Astrocyte (in vitro differentiated cells and primary cell): ENCODE data around the gene OR2L13. TPM values are rescaled to one million over a fixed set of nuclear protein-coding genes. Genes with fewer than 3 reads are reported as not detected.
"Not testable (repeated sequence)": the region's sequence is repeated elsewhere in the genome, so short reads cannot be mapped to it uniquely, and the experiment has no call there.

Source experiments
- DNase-seq: peaks from one replicate; pipeline ENCODE4 v3.0.0-alpha.2; 2010; ENCODE audit warnings: low read depth
- FAIRE-seq: peaks from 2 replicates; lab custom pipeline; 2011; peaks lifted over from hg19 to GRCh38; lab: Jason Lieb, UNC
- H2AFZ ChIP-seq: 2 replicates; pipeline ENCODE4 v1.6.0; 2012; ENCODE audit warnings: low read depth, low read length, inconsistent platforms
- H3K27ac ChIP-seq: 2 replicates; pipeline ENCODE4 v1.5.1; 2011; ENCODE audit warnings: low read depth, low read length, inconsistent platforms
- H3K27me3 ChIP-seq: 2 replicates; pipeline ENCODE4 v1.6.0; 2011; ENCODE audit warnings: low read length, inconsistent platforms; ENCODE audit not compliant: insufficient read depth
- H3K36me3 ChIP-seq: 2 replicates; pipeline ENCODE4 v1.5.1; 2011; ENCODE audit warnings: low read length, inconsistent platforms; ENCODE audit not compliant: insufficient read depth
- H3K4me1 ChIP-seq: 2 replicates; pipeline ENCODE4 v1.5.1; 2011; ENCODE audit warnings: low read length, inconsistent platforms; ENCODE audit not compliant: insufficient read depth
- H3K4me2 ChIP-seq: 2 replicates; pipeline ENCODE4 v1.6.0; 2012; ENCODE audit warnings: low read length, inconsistent platforms
- H3K4me3 ChIP-seq: 2 replicates; pipeline ENCODE4 v1.5.1; 2011; ENCODE audit warnings: low read depth, mild to moderate bottlenecking, low read length, inconsistent platforms; ENCODE audit not compliant: insufficient read depth
- H3K79me2 ChIP-seq: 2 replicates; pipeline ENCODE4 v1.6.0; 2012; ENCODE audit warnings: mild to moderate bottlenecking, low read length, inconsistent platforms; ENCODE audit not compliant: insufficient read depth
- H3K9ac ChIP-seq: 2 replicates; pipeline ENCODE4 v1.6.0; 2012; ENCODE audit warnings: mild to moderate bottlenecking, low read length, inconsistent platforms
- H3K9me3 ChIP-seq: 2 replicates; pipeline ENCODE4 v1.5.1; 2012; ENCODE audit warnings: low read depth, mild to moderate bottlenecking, low read length, inconsistent platforms; ENCODE audit not compliant: insufficient read depth
- H4K20me1 ChIP-seq: 2 replicates; pipeline ENCODE4 v1.6.0; 2012; ENCODE audit warnings: low read length, inconsistent platforms; ENCODE audit not compliant: insufficient read depth
- H3K27ac Mint-ChIP-seq: one replicate; pipeline ENCODE4 v1.8.0; 2021; ENCODE audit warnings: mild to moderate bottlenecking, mixed read lengths; ENCODE audit not compliant: unreplicated experiment
- H3K27me3 Mint-ChIP-seq: one replicate; pipeline ENCODE4 v1.8.0; 2021; ENCODE audit warnings: low read depth, mixed read lengths; ENCODE audit not compliant: unreplicated experiment
- H3K36me3 Mint-ChIP-seq: one replicate; pipeline ENCODE4 v1.8.0; 2021; ENCODE audit warnings: low read depth, mixed read lengths; ENCODE audit not compliant: unreplicated experiment
- H3K4me1 Mint-ChIP-seq: one replicate; pipeline ENCODE4 v1.8.0; 2021; ENCODE audit warnings: low read depth, mixed read lengths; ENCODE audit not compliant: unreplicated experiment
- H3K4me3 Mint-ChIP-seq: one replicate; pipeline ENCODE4 v1.8.0; 2021; ENCODE audit warnings: mild to moderate bottlenecking, moderate library complexity, mixed read lengths; ENCODE audit not compliant: unreplicated experiment
- H3K9me3 Mint-ChIP-seq: one replicate; pipeline ENCODE4 v1.8.0; 2021; ENCODE audit warnings: mild to moderate bottlenecking, mixed read lengths; ENCODE audit not compliant: unreplicated experiment
- CTCF ChIP-seq: IDR thresholded peaks from 2 replicates; pipeline ENCODE4 v1.5.1; 2011; ENCODE audit warnings: low read depth, mild to moderate bottlenecking, inconsistent platforms, low read length, moderate library complexity; ENCODE audit not compliant: insufficient read depth
- EZH2 ChIP-seq: IDR thresholded peaks from 2 replicates; pipeline ENCODE4 v1.6.1; 2012; ENCODE audit warnings: mild to moderate bottlenecking, low read length, inconsistent platforms; ENCODE audit not compliant: insufficient read depth
- total RNA-seq: library from RNA; stranded (reverse); gene quantifications from 2 replicates; pipeline ENCODE4 v1.2.1, GENCODE V29; 2021

OR2L13 gene
- total RNA-seq, 1 donor from 2014 or later: not detected

- Histone ChIP-seq H3K36me3 (no peaks in the 10 kb centered on the region), H2AFZ (no peak overlapping the region), H3K27ac (no peak overlapping the region), H3K79me2 (no peaks in the 10 kb centered on the region), H3K9me3 (peaks cover 7% of the 10 kb centered on the region), H3K4me2 (no peak overlapping the region), H3K9ac (no peak overlapping the region), H3K27me3 (no peaks in the 10 kb centered on the region), H3K4me3 (no peak overlapping the region), H3K4me1 (no peaks in the 10 kb centered on the region), H4K20me1 (no peaks in the 10 kb centered on the region)
- Mint-ChIP-seq H3K4me3 (no peak overlapping the region), H3K4me1 (no peaks in the 10 kb centered on the region), H3K27me3 (no peaks in the 10 kb centered on the region), H3K9me3 (peaks cover 4% of the 10 kb centered on the region), H3K27ac (no peak overlapping the region), H3K36me3 (no peaks in the 10 kb centered on the region)
- DNase-seq (no peak), FAIRE-seq (no peak)
- no peak for TF ChIP-seq CTCF
- TF ChIP-seq EZH2: no peak
Measured at GRCh38 chr1:248055261-248055660, 39.7 kb upstream of the OR2L13 start.

- no peak overlapping the region for H3K4me3 ChIP-seq
- TF ChIP-seq CTCF (no peak), EZH2 (no peak)
- H3K4me3 Mint-ChIP-seq: no peak overlapping the region
- H3K27me3 ChIP-seq: no peaks in the 10 kb centered on the region
- H3K27ac Mint-ChIP-seq: no peak overlapping the region
- FAIRE-seq (no peak), DNase-seq (no peak)
- H4K20me1 ChIP-seq: no peaks in the 10 kb centered on the region
- H2AFZ ChIP-seq: no peak overlapping the region
- no peaks in the 10 kb centered on the region for H3K4me1 ChIP-seq
- H3K4me1 Mint-ChIP-seq: no peaks in the 10 kb centered on the region
- H3K36me3 Mint-ChIP-seq: no peaks in the 10 kb centered on the region
- no peak overlapping the region for H3K4me2 ChIP-seq
- H3K9me3 Mint-ChIP-seq: peaks cover 2% of the 10 kb centered on the region
- H3K79me2 ChIP-seq: no peaks in the 10 kb centered on the region
- H3K9me3 ChIP-seq: peaks cover 3% of the 10 kb centered on the region
- no peak overlapping the region for H3K27ac ChIP-seq
- no peaks in the 10 kb centered on the region for H3K27me3 Mint-ChIP-seq
- no peak overlapping the region for H3K9ac ChIP-seq
- no peaks in the 10 kb centered on the region for H3K36me3 ChIP-seq
Measured at GRCh38 chr1:248065071-248065470, 29.9 kb upstream of the OR2L13 start.

- no peak overlapping the region for H2AFZ ChIP-seq
- no peaks in the 10 kb centered on the region for H3K27me3 ChIP-seq
- FAIRE-seq (no peak), DNase-seq (no peak)
- H3K4me3 ChIP-seq: no peak overlapping the region
- H3K36me3 ChIP-seq: no peaks in the 10 kb centered on the region
- H3K9ac ChIP-seq: no peak overlapping the region
- peaks cover 2% of the 10 kb centered on the region for H3K9me3 Mint-ChIP-seq
- H3K4me3 Mint-ChIP-seq: no peak overlapping the region
- no peak overlapping the region for H3K27ac Mint-ChIP-seq
- H3K79me2 ChIP-seq: no peaks in the 10 kb centered on the region
- no peaks in the 10 kb centered on the region for H3K27me3 Mint-ChIP-seq
- H3K4me2 ChIP-seq: no peak overlapping the region
- no peaks in the 10 kb centered on the region for H3K4me1 Mint-ChIP-seq
- H3K9me3 ChIP-seq: peaks cover 3% of the 10 kb centered on the region
- no peak for TF ChIP-seq CTCF
- TF ChIP-seq EZH2: no peak
- no peaks in the 10 kb centered on the region for H4K20me1 ChIP-seq
- no peak overlapping the region for H3K27ac ChIP-seq
- H3K36me3 Mint-ChIP-seq: no peaks in the 10 kb centered on the region
- H3K4me1 ChIP-seq: no peaks in the 10 kb centered on the region
Measured at GRCh38 chr1:248065604-248066003, 29.4 kb upstream of the OR2L13 start.

- H3K27ac Mint-ChIP-seq: not testable (repeated sequence)
Measured at GRCh38 chr1:248083864-248084263, 11.1 kb upstream of the OR2L13 start.

More at GRCh38 chr1:248083864-248084263, 11.1 kb upstream of the OR2L13 start:
- not testable (repeated sequence) for H3K27me3 ChIP-seq, H3K36me3 Mint-ChIP-seq, DNase-seq, H3K27me3 Mint-ChIP-seq, FAIRE-seq, H3K4me1 ChIP-seq, H3K27ac ChIP-seq, H2AFZ ChIP-seq, H3K4me3 ChIP-seq, H3K4me2 ChIP-seq, H3K9ac ChIP-seq, H3K4me3 Mint-ChIP-seq, H3K9me3 ChIP-seq, H3K36me3 ChIP-seq, H3K9me3 Mint-ChIP-seq, H3K79me2 ChIP-seq, H3K4me1 Mint-ChIP-seq, H4K20me1 ChIP-seq
